ENCODE data around the gene IMMP2L. TPM values are rescaled to one million over a fixed set of nuclear protein-coding genes. Genes with fewer than 3 reads are reported as not detected.

Gene IMMP2L
- polyA plus RNA-seq, 1 of the 3 experiments (the other 2 are of a cell fraction), result 10.7 TPM

DNA sequence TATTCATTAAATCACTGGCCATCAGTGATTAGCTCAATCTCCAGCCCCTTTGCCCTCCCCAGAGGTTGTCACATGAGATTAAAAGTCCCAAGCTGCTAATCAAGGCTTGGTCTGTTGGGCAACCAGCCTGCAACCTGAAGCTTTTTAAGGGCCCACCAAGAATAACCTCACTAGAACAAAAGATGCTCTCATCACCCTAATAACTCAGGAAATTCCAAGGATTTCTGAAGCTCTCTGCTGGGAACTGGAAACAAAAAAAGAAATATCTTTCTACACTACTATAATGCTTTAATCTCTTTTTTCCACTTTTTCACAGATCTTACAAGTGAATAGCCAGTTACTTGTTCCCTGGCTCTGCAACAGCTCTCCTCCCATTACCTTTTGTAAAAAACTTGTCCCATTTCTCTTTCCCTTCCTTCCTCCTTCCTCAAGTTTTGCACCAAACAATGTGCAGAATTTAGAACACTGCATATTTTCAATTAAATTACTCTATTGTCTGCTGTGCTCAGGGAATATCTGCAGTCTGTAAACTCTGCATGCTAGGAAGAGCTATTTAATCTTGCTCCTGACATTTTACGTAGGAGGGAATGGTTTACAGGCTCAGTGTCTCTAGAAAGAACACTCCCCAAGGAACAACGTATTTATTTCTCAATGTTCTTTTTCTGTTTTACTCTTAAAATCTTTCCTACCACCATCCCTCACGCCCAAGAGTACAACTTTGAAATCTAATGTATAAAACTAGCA, 169.1 kb downstream of the IMMP2L start (continued):
- TF ChIP-seq, protein P1, sequence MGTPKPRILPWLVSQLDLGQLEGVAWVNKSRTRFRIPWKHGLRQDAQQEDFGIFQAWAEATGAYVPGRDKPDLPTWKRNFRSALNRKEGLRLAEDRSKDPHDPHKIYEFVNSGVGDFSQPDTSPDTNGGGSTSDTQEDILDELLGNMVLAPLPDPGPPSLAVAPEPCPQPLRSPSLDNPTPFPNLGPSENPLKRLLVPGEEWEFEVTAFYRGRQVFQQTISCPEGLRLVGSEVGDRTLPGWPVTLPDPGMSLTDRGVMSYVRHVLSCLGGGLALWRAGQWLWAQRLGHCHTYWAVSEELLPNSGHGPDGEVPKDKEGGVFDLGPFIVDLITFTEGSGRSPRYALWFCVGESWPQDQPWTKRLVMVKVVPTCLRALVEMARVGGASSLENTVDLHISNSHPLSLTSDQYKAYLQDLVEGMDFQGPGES (IDR thresholded peaks at IDR 0.05; ENCODE audit: low read depth, low read length), result no peak

DNA sequence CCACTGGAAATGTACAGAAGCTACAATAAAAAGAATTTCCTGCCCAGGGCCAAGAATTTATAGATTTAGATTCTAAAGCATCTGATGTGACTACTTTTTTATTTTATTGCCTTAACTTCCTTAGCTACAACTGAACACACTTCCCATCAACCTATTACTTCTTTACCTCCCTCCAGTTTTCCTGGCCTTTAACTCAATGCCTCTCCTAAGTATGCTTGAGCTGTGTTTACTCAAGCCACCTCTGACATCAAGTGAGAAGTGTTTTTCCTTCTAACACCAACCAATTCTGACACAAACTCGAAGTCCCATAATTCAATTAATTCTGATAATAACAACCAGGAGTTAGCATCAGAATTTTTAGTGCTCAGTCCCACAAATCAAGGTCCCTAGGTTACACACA, 170.0 kb downstream of the IMMP2L start:
- H3K79me2 ChIP-seq (ENCODE audit: insufficient read depth), result no peaks in the 10 kb centered on the region
- 36% methylated on average over 1 of the region's 1 CpG for WGBS (ENCODE audit: low lambda C conversion rate)
- H4K20me1 ChIP-seq (ENCODE audit: insufficient read depth), result no peaks in the 10 kb centered on the region
- peaks cover 9 to 19% of the 10 kb centered on the region in 2 experiments for H3K4me1 ChIP-seq (ENCODE audit: control insufficient read depth in 1 of 2, insufficient read depth in 2 of 2, low read depth in 1 of 2, low read length in 1 of 2)
- no peak for DNase-seq
- no peaks in the 10 kb centered on the region for H3K9me2 ChIP-seq
- peaks cover 6% of the 10 kb centered on the region for H3F3A ChIP-seq (replicated peaks; ENCODE audit: insufficient read depth)
- H3K4me3 ChIP-seq (ENCODE audit: low read depth in 2 of 2, low read length in 1 of 2), result no peak overlapping the region
- POLR2A ChIA-PET, result no interaction called here
- H3K9ac ChIP-seq, result no peak overlapping the region
- no peaks in the 10 kb centered on the region for H3K36me3 ChIP-seq (replicated peaks in 1 of 2; ENCODE audit: control insufficient read depth in 1 of 2, insufficient read depth in 2 of 2, low read length in 1 of 2)
- TF ChIP-seq CHD2 (IDR thresholded peaks at IDR 0.05; ENCODE audit: low read length, partially characterized antibody), result no peak
- TF ChIP-seq, protein P2, sequence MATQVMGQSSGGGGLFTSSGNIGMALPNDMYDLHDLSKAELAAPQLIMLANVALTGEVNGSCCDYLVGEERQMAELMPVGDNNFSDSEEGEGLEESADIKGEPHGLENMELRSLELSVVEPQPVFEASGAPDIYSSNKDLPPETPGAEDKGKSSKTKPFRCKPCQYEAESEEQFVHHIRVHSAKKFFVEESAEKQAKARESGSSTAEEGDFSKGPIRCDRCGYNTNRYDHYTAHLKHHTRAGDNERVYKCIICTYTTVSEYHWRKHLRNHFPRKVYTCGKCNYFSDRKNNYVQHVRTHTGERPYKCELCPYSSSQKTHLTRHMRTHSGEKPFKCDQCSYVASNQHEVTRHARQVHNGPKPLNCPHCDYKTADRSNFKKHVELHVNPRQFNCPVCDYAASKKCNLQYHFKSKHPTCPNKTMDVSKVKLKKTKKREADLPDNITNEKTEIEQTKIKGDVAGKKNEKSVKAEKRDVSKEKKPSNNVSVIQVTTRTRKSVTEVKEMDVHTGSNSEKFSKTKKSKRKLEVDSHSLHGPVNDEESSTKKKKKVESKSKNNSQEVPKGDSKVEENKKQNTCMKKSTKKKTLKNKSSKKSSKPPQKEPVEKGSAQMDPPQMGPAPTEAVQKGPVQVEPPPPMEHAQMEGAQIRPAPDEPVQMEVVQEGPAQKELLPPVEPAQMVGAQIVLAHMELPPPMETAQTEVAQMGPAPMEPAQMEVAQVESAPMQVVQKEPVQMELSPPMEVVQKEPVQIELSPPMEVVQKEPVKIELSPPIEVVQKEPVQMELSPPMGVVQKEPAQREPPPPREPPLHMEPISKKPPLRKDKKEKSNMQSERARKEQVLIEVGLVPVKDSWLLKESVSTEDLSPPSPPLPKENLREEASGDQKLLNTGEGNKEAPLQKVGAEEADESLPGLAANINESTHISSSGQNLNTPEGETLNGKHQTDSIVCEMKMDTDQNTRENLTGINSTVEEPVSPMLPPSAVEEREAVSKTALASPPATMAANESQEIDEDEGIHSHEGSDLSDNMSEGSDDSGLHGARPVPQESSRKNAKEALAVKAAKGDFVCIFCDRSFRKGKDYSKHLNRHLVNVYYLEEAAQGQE (IDR thresholded peaks at IDR 0.05; ENCODE audit: low read depth, low read length), result no peak
- TF ChIP-seq, protein P3, sequence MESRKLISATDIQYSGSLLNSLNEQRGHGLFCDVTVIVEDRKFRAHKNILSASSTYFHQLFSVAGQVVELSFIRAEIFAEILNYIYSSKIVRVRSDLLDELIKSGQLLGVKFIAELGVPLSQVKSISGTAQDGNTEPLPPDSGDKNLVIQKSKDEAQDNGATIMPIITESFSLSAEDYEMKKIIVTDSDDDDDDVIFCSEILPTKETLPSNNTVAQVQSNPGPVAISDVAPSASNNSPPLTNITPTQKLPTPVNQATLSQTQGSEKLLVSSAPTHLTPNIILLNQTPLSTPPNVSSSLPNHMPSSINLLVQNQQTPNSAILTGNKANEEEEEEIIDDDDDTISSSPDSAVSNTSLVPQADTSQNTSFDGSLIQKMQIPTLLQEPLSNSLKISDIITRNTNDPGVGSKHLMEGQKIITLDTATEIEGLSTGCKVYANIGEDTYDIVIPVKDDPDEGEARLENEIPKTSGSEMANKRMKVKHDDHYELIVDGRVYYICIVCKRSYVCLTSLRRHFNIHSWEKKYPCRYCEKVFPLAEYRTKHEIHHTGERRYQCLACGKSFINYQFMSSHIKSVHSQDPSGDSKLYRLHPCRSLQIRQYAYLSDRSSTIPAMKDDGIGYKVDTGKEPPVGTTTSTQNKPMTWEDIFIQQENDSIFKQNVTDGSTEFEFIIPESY (IDR thresholded peaks at IDR 0.05; ENCODE audit: borderline replicate concordance, low read depth), result no peak
- no peak for TF ChIP-seq EZH2phosphoT487 (IDR thresholded peaks at IDR 0.05; ENCODE audit: borderline replicate concordance, low read depth)
- no peak for TF ChIP-seq NRF1 (IDR thresholded peaks at IDR 0.05; ENCODE audit: low read depth, low read length)
- TF ChIP-seq, protein P4, sequence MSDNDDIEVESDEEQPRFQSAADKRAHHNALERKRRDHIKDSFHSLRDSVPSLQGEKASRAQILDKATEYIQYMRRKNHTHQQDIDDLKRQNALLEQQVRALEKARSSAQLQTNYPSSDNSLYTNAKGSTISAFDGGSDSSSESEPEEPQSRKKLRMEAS (IDR thresholded peaks at IDR 0.05; ENCODE audit: low read depth), result no peak
- TF ChIP-seq, protein P5, sequence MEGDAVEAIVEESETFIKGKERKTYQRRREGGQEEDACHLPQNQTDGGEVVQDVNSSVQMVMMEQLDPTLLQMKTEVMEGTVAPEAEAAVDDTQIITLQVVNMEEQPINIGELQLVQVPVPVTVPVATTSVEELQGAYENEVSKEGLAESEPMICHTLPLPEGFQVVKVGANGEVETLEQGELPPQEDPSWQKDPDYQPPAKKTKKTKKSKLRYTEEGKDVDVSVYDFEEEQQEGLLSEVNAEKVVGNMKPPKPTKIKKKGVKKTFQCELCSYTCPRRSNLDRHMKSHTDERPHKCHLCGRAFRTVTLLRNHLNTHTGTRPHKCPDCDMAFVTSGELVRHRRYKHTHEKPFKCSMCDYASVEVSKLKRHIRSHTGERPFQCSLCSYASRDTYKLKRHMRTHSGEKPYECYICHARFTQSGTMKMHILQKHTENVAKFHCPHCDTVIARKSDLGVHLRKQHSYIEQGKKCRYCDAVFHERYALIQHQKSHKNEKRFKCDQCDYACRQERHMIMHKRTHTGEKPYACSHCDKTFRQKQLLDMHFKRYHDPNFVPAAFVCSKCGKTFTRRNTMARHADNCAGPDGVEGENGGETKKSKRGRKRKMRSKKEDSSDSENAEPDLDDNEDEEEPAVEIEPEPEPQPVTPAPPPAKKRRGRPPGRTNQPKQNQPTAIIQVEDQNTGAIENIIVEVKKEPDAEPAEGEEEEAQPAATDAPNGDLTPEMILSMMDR (IDR thresholded peaks at IDR 0.05), result no peak
- TF ChIP-seq NFIC (IDR thresholded peaks at IDR 0.05; ENCODE audit: borderline replicate concordance), result no peak
- H3K27me3 ChIP-seq (ENCODE audit: insufficient read depth), result no peaks in the 10 kb centered on the region
- peak overlapping the region; percentile 57 to 86; a peak in 3 of 4 replicates for H3K27ac ChIP-seq (ENCODE audit: low read depth in 2 of 2, low read length in 1 of 2)
- no peaks in the 10 kb centered on the region for H3K9me3 ChIP-seq
- 0 out of 2 replicates have a peak overlapping the region, but pooled peaks have one; percentile 67 for H2AFZ ChIP-seq (ENCODE audit: low read depth)
- peak overlapping the region; percentile 39; the same call in 1 of the 2 replicates for H3K4me2 ChIP-seq
- CTCF ChIA-PET, result no interaction called here

All from SK-N-SH (cell line).